Body of pancreas (tissue), 4 donors: Measurements from ENCODE around the gene PLXNC1. TPM values are rescaled to one million over a fixed set of nuclear protein-coding genes. Genes with fewer than 3 reads are reported as not detected.

Experiments used
- ATAC-seq: fragments of 150-250 bp; one replicate; pipeline ENCODE4 v1.9.1; 2016
- DNase-seq, 4 donors: peaks; one replicate each; pipeline ENCODE4 v3.0.0-alpha.2; 2019
- H3K27ac ChIP-seq, 4 donors: fragments of 200-600 bp; sonication (generic); 1 replicate in 3 of 4; 2 replicates in 1 of 4; pipeline versions ENCODE4 v1.5.1 to v1.6.1; 2016 to 2019; ENCODE audit warnings: mild to moderate bottlenecking in 1 of 4, mixed read lengths in 1 of 4, moderate library complexity in 1 of 4
- H3K27me3 ChIP-seq, 2 donors: fragments of 200-600 bp; sonication (generic); one replicate each; pipeline ENCODE4 v1.6.0; 2016; ENCODE audit warnings: mild to moderate bottlenecking in 1 of 2
- H3K36me3 ChIP-seq, 2 donors: fragments of 200-600 bp; sonication (generic); replicated peaks in 1 of 2; 2 replicates each; pipeline ENCODE4 v1.5.1; 2016; ENCODE audit warnings: low read depth in 2 of 2; ENCODE audit not compliant: insufficient read depth in 1 of 2
- H3K4me1 ChIP-seq: fragments of 200-600 bp; sonication (generic); one replicate; pipeline ENCODE4 v1.6.0; 2016
- H3K4me3 ChIP-seq, 2 donors: fragments of 200-600 bp; sonication (generic); 1 replicate in 1 of 2; 2 replicates in 1 of 2; pipeline ENCODE4 v1.5.1; 2016 to 2019
- H3K9me3 ChIP-seq, 3 donors: fragments of 200-600 bp; sonication (generic); 1 replicate in 2 of 3; 2 replicates in 1 of 3; pipeline ENCODE4 v1.5.1; 2016
- CTCF ChIP-seq, 7 experiments: fragments of 450-650 bp in 4 of 7; fragments of 200-600 bp in 3 of 7; sonication (generic) in 3 of 7; IDR thresholded peaks; one replicate each; pipeline ENCODE4 v1.5.1; 2016 to 2019; ENCODE audit warnings: antibody characterized with exemption in 7 of 7
- POLR2A ChIP-seq, 3 donors: fragments of 450-650 bp; IDR thresholded peaks; one replicate each; pipeline ENCODE4 v1.6.1; 2016; ENCODE audit warnings: antibody characterized with exemption in 3 of 3, mild to moderate bottlenecking in 2 of 3
- WGBS, 2 donors: methylation state at CpG; one replicate each; pipeline ENCODE4 v1.1.5; 2017; 5-methylcytosine and 5-hydroxymethylcytosine counted together
- intact Hi-C: fragments of 100-400 bp; cut with DNase I; formaldehyde crosslinking; loops from one replicate; pipeline ENCODE4 v1.15.1; 2023
- total RNA-seq, 2 donors: library from RNA; depleted of rRNA; stranded (reverse); fragments of >200 nt; gene quantifications; one replicate each; pipeline ENCODE4 v1.1.0, GENCODE V29; 2016

PLXNC1 gene
- total RNA-seq, 2 donors from 2014 or later, result 3.9 to 4.9 TPM

GRCh38 chr12:94262228-94263010, 114.0 kb downstream of the PLXNC1 start:
- 34 to 48% methylated on average over 10 to 17 of the region's 17 CpGs for WGBS, 2 donors

GRCh38 chr12:94263011-94263811, 114.8 kb downstream of the PLXNC1 start:
- 72 to 81% methylated on average over 12 to 14 of the region's 14 CpGs for WGBS, 2 donors
- Histone ChIP-seq H3K4me1 (peaks cover 13% of the 10 kb centered on the region), H3K27ac (peak overlapping the region in 3 of 4 donors; percentile 70 to 74 (median 72)), H3K27me3 (no peaks in the 10 kb centered on the region), H3K9me3 (no peaks in the 10 kb centered on the region), H3K4me3 (no peak overlapping the region), H3K36me3 (no peaks in the 10 kb centered on the region)
- intact Hi-C loops, result no loop called here
- TF ChIP-seq CTCF (IDR thresholded peaks at IDR 0.05) (no peak), POLR2A (IDR thresholded peaks at IDR 0.05) (no peak)
- no peak for ATAC-seq
- DNase-seq, result peak in 1 of 4 donors; percentile 32

More at GRCh38 chr12:94262228-94263010, 114.0 kb downstream of the PLXNC1 start:
- DNase-seq (peak; percentile 71 to 90 (median 84)), ATAC-seq (peak; percentile 84)
- Histone ChIP-seq H3K9me3 (no peaks in the 10 kb centered on the region), H3K27ac (peak overlapping the region in 3 of 4 donors; percentile 70 to 74 (median 72)), H3K36me3 (no peaks in the 10 kb centered on the region), H3K4me3 (peak overlapping the region in 1 of 2 donors; percentile 2), H3K27me3 (no peaks in the 10 kb centered on the region), H3K4me1 (peaks cover 13% of the 10 kb centered on the region)
- intact Hi-C loops, result no loop called here
- TF ChIP-seq POLR2A (IDR thresholded peaks at IDR 0.05) (peak in 2 of 3 donors; percentile 30 to 38), CTCF (IDR thresholded peaks at IDR 0.05) (no peak)

- H3K4me1 ChIP-seq, result peaks cover 13% of the 10 kb centered on the region
- H3K27ac ChIP-seq, result peak overlapping the region in 1 of 4 donors; percentile 74
- DNase-seq, result no peak
- intact Hi-C loops, result no loop called here
- no peak for ATAC-seq
- no peaks in the 10 kb centered on the region for H3K36me3 ChIP-seq
- 56 to 75% methylated on average over 20 of the region's 20 CpGs for WGBS, 2 donors
- H3K9me3 ChIP-seq, result no peaks in the 10 kb centered on the region
- H3K4me3 ChIP-seq, result no peak overlapping the region
- TF ChIP-seq CTCF (IDR thresholded peaks at IDR 0.05), result no peak
- no peaks in the 10 kb centered on the region for H3K27me3 ChIP-seq
These were observed 115.7 kb downstream of the PLXNC1 start for GRCh38 chr12:94263905-94264561.

GRCh38 chr12:94264736-94265485, 116.5 kb downstream of the PLXNC1 start:
- DNase-seq (no peak), ATAC-seq (no peak)
- Histone ChIP-seq H3K36me3 (no peaks in the 10 kb centered on the region), H3K9me3 (no peaks in the 10 kb centered on the region), H3K27me3 (no peaks in the 10 kb centered on the region), H3K27ac (no peak overlapping the region), H3K4me3 (no peak overlapping the region), H3K4me1 (peaks cover 13% of the 10 kb centered on the region)
- intact Hi-C loops, result no loop called here
- WGBS, 2 donors, result 86 to 87% methylated on average over 19 of the region's 19 CpGs
- TF ChIP-seq POLR2A (IDR thresholded peaks at IDR 0.05) (no peak), CTCF (IDR thresholded peaks at IDR 0.05) (no peak)
